Fibroblast of villous mesenchyme (primary cell): ENCODE results near the gene OAF. TPM values are rescaled to one million over a fixed set of nuclear protein-coding genes. Genes with fewer than 3 reads are reported as not detected.

Experiments
- DNase-seq: peaks from one replicate; pipeline ENCODE4 v3.0.0-alpha.2; 2010; ENCODE audit warnings: low read depth
- H3K4me3 ChIP-seq: 2 replicates; pipeline ENCODE4 v1.5.1; 2011; ENCODE audit warnings: low read depth, mild to moderate bottlenecking, low read length
- CTCF ChIP-seq: IDR thresholded peaks from 2 replicates; pipeline ENCODE4 v1.5.1; 2012; ENCODE audit warnings: low read depth, mild to moderate bottlenecking, low read length; ENCODE audit not compliant: insufficient read depth
- total RNA-seq: library from RNA; depleted of rRNA; stranded (reverse); fragments of >200 nt; gene quantifications from 2 replicates; pipeline ENCODE4 v1.2.3, GENCODE V29; 2012

Gene OAF
- total RNA-seq, 1 donor = 31.5 TPM

GRCh38 chr11:120184371-120184945 is 26.4 kb upstream of the OAF start:
- no peak for TF ChIP-seq CTCF
- no peak overlapping the region for H3K4me3 ChIP-seq
- DNase-seq = no peak

GRCh38 chr11:120184946-120185705 is 25.7 kb upstream of the OAF start:
- no peak for TF ChIP-seq CTCF
- DNase-seq = peak; percentile 74
- H3K4me3 ChIP-seq = no peak overlapping the region

- no peak for TF ChIP-seq CTCF
- DNase-seq = no peak
- no peak overlapping the region for H3K4me3 ChIP-seq
Measured at GRCh38 chr11:120185706-120186455, 25.0 kb upstream of the OAF start.

GRCh38 chr11:120186456-120186773 is 24.4 kb upstream of the OAF start:
- no peak overlapping the region for H3K4me3 ChIP-seq
- DNase-seq = no peak
- no peak for TF ChIP-seq CTCF

- peak; percentile 63 for DNase-seq
- H3K4me3 ChIP-seq = no peak overlapping the region
- no peak for TF ChIP-seq CTCF
Measured at GRCh38 chr11:120186774-120187591, 23.8 kb upstream of the OAF start.

GRCh38 chr11:120188371-120188770 is 22.5 kb upstream of the OAF start:
- TF ChIP-seq CTCF = no peak
- no peak for DNase-seq
- H3K4me3 ChIP-seq = no peak overlapping the region
